HEK293 (cell line): ENCODE data around the gene RAB24.

Experiments used
- TCF7L2 ChIP-seq: IDR thresholded peaks from 2 replicates; pipeline ENCODE4 v1.6.1; 2011; ENCODE audit warnings: low read depth, mild to moderate bottlenecking, inconsistent platforms, low read length, moderate library complexity, borderline replicate concordance
- YY1 ChIP-seq: fragments of 450-650 bp; formaldehyde crosslinking; IDR thresholded peaks from 2 replicates; pipeline ENCODE4 v1.5.1; 2018; ENCODE audit warnings: missing biosample characterization, missing genetic modification characterization
- ZNF174 ChIP-seq: fragments of 450-650 bp; formaldehyde crosslinking; IDR thresholded peaks from 2 replicates; pipeline ENCODE4 v1.5.0; 2017; ENCODE audit warnings: missing biosample characterization, mild to moderate bottlenecking, missing genetic modification characterization
- ZNF48 ChIP-seq: fragments of 450-650 bp; formaldehyde crosslinking; IDR thresholded peaks from 2 replicates; pipeline ENCODE4 v1.5.1; 2016; ENCODE audit warnings: missing biosample characterization, missing genetic modification characterization
- TF ChIP-seq, protein P1 (sequence below): fragments of 450-650 bp; formaldehyde crosslinking; IDR thresholded peaks from 2 replicates; pipeline ENCODE4 v1.5.1; 2016; ENCODE audit warnings: missing biosample characterization, missing genetic modification characterization
- TF ChIP-seq, protein P2 (sequence below): fragments of 450-650 bp; formaldehyde crosslinking; IDR thresholded peaks from 2 replicates; pipeline ENCODE4 v1.5.1; 2016; ENCODE audit warnings: missing biosample characterization, missing genetic modification characterization
- TF ChIP-seq, protein P3 (sequence below): fragments of 450-650 bp; formaldehyde crosslinking; IDR thresholded peaks from 2 replicates; pipeline ENCODE4 v1.5.1; 2017; ENCODE audit warnings: missing biosample characterization, mild to moderate bottlenecking, missing genetic modification characterization, moderate library complexity

DNA sequence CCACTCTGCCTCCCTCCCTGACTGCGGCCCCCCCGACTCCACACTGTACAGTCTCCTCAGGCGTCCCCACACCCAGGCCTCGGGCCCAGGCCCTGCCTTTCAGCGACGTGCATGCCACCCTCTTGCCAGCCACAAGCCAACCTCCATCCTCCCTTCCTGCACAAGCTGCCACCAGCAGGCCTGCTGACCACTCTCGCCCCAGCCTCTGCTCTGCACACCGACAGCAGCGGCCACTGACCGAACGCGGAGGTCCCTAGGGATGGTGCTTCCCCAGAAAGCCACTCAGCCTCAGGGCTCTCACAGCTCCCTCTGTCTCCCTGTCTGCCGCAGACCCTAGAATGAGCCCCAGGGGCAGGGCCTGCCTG lies 29.4 kb upstream of the RAB24 start:
- TF ChIP-seq TCF7L2, result no peak
- TF ChIP-seq, protein P1, sequence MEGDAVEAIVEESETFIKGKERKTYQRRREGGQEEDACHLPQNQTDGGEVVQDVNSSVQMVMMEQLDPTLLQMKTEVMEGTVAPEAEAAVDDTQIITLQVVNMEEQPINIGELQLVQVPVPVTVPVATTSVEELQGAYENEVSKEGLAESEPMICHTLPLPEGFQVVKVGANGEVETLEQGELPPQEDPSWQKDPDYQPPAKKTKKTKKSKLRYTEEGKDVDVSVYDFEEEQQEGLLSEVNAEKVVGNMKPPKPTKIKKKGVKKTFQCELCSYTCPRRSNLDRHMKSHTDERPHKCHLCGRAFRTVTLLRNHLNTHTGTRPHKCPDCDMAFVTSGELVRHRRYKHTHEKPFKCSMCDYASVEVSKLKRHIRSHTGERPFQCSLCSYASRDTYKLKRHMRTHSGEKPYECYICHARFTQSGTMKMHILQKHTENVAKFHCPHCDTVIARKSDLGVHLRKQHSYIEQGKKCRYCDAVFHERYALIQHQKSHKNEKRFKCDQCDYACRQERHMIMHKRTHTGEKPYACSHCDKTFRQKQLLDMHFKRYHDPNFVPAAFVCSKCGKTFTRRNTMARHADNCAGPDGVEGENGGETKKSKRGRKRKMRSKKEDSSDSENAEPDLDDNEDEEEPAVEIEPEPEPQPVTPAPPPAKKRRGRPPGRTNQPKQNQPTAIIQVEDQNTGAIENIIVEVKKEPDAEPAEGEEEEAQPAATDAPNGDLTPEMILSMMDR (tag by site-specific recombination), result no peak
- TF ChIP-seq YY1, result no peak
- TF ChIP-seq, protein P2, sequence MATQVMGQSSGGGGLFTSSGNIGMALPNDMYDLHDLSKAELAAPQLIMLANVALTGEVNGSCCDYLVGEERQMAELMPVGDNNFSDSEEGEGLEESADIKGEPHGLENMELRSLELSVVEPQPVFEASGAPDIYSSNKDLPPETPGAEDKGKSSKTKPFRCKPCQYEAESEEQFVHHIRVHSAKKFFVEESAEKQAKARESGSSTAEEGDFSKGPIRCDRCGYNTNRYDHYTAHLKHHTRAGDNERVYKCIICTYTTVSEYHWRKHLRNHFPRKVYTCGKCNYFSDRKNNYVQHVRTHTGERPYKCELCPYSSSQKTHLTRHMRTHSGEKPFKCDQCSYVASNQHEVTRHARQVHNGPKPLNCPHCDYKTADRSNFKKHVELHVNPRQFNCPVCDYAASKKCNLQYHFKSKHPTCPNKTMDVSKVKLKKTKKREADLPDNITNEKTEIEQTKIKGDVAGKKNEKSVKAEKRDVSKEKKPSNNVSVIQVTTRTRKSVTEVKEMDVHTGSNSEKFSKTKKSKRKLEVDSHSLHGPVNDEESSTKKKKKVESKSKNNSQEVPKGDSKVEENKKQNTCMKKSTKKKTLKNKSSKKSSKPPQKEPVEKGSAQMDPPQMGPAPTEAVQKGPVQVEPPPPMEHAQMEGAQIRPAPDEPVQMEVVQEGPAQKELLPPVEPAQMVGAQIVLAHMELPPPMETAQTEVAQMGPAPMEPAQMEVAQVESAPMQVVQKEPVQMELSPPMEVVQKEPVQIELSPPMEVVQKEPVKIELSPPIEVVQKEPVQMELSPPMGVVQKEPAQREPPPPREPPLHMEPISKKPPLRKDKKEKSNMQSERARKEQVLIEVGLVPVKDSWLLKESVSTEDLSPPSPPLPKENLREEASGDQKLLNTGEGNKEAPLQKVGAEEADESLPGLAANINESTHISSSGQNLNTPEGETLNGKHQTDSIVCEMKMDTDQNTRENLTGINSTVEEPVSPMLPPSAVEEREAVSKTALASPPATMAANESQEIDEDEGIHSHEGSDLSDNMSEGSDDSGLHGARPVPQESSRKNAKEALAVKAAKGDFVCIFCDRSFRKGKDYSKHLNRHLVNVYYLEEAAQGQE (tag by site-specific recombination), result no peak
- no peak for TF ChIP-seq ZNF48
- TF ChIP-seq ZNF174 (tag by site-specific recombination), result no peak
- TF ChIP-seq, protein P3, sequence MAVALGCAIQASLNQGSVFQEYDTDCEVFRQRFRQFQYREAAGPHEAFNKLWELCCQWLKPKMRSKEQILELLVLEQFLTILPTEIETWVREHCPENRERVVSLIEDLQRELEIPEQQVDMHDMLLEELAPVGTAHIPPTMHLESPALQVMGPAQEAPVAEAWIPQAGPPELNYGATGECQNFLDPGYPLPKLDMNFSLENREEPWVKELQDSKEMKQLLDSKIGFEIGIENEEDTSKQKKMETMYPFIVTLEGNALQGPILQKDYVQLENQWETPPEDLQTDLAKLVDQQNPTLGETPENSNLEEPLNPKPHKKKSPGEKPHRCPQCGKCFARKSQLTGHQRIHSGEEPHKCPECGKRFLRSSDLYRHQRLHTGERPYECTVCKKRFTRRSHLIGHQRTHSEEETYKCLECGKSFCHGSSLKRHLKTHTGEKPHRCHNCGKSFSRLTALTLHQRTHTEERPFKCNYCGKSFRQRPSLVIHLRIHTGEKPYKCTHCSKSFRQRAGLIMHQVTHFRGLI (tag by site-specific recombination), result no peak
